GM18907 (cell line): ENCODE measurements around the gene METTL21C.
A peak's percentile ranks its signal among the peaks of the same experiment; 100 is the strongest.

Source experiments
- ATAC-seq: cut with Tn5 transposase; IDR thresholded peaks from one replicate; pipeline ENCODE4 v1.9.1; 2021; ENCODE audit warnings: mild to moderate bottlenecking, moderate library complexity; ENCODE audit not compliant: unreplicated experiment

METTL21C gene

DNA sequence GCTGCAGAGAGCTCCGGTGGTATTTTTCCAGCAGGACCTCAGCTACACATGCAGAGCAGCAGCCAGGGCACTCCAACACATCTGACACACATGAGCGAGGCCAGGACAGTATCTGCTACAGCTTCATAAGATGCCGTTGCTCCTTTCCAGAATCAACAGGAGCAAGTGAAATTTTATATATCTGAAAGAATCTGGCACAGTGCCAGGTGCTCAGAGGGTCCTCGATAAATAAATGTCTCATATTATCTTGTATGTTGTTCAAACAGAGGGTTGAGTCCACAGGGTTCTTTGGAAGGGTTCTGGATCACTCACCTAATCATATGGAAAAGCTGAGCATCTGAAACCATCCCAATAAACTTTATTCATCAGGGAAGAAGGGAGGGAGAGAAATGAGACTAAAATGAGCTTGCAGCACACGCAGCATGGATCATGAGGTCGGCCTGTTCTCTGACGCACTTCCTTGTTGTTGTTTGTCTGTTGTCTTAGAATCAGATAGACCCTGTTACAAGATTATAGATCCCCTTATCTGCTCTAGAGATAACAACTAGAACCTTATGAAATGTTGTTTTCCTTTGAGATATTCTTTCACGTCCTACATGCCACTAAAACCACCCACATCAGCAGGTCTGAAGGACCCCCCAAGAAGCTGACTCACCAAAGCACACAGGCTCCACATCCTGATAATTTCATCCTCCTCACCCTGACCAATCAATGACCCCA, 3.2 kb upstream of the METTL21C start:
- no peak for ATAC-seq

GRCh38 chr13:102697264-102697663, 2.4 kb upstream of the METTL21C start:
- ATAC-seq, result no peak

DNA sequence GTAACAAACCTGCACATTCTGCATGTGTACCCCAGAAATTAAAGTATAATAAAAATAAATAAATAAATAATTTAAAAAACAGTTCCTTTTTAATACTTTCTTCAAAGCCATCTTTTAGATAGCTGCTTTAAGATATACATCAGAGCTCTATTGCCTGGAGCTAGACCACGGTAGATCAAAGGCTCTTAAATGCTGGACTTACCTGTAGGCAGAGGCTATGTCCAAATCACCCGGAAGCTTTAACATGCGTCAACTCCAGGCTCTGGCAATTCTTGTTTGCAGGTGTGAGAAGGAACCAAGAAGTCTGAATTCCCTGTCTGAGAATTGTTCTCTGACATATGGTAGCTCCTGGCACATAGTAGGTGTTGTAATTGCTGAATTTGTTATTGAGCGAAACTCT, 1.6 kb upstream of the METTL21C start:
- ATAC-seq, result no peak

DNA sequence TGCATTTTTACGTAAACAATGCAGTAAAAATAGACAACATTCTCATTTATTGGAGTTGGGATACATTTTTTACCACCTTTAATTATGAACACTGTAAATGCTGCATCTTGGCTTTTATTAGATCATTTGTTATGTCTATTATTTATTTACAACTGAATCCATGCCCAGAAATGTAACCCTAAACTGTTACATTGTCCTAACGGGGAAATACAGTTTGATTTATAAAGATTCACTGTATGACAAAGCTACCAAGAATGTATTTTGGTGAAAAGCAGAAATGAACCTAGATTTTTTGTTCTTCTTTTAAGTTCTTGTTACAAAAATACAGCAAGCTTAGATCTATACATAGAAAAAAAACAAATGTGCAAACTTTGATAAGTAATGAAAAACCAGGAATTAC, 1.1 kb downstream of the METTL21C start:
- ATAC-seq, result no peak

GRCh38 chr13:102693250-102693649, 1.6 kb downstream of the METTL21C start:
- no peak for ATAC-seq

DNA sequence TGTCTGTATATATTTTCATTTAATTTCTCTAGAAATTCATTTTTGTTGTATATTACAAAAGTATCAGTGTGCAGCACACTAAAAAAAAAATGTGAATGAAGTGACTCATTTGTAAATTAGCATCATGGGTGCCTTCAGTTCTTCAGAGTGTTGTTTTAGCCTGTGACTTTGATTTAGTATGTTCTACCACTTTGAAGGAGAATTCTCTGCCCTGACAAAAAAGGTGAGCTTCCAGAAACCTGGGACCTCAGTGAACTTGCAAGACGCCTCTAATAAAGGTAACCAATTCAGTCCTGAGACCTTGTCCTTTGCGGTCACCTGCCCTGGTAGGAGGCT, 2.4 kb downstream of the METTL21C start:
- ATAC-seq, result no peak

GRCh38 chr13:102690883-102691282, 4.0 kb downstream of the METTL21C start:
- no peak for ATAC-seq

DNA sequence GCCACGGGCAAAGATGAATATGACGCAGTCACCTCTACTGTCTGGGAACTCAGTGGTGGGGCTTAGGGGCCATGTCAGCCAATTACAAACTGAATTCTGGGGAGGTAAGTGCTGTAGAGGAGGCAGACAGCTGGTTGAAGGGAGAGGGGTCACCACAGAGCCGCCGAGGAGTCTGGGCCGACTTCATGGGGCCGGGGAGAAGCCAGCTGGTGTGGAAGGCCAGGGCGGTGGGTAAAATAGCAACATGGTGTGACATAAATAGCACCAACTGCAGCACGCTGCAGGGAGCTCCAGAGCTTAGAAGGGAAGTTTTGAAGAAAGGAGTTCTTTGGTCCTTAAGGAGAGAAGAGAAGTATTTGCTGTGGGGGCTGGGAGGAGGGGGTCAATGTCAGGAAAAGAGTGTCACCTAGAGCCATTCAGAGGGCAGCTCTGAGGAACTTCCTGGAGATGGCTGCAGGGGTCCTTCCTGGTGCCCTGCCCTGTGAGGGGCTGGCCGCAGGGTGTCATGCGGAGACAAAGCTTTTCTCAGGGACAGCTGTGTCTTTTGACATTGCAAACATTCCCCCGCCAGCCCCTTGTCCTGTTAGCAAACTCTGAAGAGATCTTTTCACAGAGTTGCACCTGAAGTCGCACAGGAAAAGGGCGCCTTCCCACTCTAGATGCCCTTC, 6.4 kb downstream of the METTL21C start:
- no peak for ATAC-seq

DNA sequence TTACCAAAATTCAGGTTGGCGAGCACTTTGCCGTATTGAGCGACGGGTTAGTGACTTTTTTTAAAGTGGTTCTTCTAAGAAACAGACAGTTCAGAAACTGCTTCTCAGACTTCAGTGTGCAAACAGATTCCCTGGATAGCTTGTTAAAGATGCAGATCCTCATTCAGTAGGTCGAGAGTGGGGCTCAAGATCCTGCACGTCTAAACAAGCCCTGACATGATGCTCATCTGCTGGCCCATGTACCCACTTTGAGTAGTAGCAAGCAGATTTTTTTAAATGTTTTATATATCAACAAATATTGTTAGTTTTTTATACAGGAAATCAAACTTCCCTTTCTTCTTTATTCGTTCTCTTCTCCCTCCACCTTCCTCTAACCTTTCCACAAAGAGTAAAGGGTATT, 7.3 kb downstream of the METTL21C start:
- no peak for ATAC-seq

- ATAC-seq, result no peak
Measured at GRCh38 chr13:102686024-102686423, 8.8 kb downstream of the METTL21C start.

DNA sequence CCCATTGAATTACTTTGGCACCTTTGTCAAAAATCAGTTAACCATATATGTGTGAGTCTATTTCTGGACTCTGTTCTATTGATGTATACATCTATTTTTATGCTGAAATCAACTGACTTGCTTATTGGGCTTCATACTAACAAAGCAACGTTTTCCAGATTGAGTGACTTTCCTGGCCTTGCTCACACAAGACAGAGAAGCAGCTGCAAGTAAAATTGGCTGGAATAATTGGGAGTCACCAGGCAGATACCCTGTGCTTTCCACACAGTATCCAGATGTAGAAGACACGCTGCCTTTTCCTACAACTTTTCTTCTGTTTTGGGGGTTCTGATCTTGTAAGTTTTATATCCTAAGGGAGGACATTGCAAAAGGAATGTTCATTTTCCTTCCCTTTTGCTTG, 11.2 kb downstream of the METTL21C start:
- ATAC-seq, result no peak

DNA sequence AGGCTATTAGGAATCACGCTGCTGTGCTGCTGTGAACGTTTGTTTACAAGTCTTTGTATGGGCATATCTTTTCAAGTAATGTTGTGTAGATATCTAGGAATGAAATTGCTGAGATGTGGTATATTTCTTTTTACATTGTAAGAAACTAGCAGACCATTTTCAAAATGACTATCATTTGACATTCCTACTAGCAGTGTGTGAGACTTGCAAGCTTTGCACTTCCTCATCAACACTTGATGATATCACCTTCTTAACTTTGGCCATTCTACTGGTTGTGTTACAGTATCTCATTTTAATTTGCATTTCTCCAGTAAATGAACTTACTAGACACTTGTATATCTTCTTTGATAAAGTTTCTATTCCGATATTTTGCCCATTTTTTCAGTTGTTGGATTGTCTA, 12.1 kb downstream of the METTL21C start:
- ATAC-seq, result no peak

- ATAC-seq, result no peak
Measured at GRCh38 chr13:102682211-102682610, 12.6 kb downstream of the METTL21C start.

DNA sequence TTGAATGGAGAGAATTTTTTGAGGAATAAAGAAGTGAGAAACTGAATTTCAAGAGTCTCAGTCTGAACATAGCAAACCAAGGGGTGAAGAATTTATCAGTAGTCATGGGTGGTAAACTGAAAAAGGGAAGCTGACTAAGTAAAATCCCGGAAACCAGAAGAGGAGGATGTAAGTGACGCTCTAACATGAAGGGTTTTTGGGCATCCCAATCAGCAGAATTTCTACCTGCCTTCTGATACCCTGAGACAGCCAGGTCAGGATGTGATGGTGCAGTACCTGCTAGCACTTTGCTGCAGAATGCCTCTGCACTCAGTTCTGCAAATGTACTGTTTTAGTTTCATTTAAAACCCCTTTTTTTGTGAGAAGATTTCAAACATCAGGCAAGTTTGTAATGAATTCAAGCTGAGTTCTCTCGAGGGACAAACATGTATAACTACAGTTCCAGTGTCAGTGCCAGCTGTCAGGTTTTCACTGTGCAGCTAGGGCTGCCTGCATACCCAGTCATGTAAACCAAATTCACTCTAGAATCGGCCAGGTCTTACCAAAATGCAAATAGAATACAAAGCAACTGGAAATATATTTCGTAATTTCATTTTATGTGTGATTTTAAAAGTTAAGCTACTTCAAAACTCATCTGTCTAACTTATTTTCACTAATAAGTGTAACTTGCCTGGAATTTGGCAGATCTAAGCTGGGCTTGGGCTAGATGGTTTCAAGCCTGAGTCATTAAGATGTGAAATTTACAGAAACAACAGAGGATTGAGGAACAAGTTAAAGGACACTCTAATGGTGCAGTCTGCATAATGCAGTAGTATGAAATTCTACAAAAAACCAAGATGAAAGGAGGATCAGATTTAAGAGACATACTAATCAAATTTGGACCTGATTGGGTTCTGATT, 13.8 kb downstream of the METTL21C start:
- ATAC-seq, result peak; percentile 49

DNA sequence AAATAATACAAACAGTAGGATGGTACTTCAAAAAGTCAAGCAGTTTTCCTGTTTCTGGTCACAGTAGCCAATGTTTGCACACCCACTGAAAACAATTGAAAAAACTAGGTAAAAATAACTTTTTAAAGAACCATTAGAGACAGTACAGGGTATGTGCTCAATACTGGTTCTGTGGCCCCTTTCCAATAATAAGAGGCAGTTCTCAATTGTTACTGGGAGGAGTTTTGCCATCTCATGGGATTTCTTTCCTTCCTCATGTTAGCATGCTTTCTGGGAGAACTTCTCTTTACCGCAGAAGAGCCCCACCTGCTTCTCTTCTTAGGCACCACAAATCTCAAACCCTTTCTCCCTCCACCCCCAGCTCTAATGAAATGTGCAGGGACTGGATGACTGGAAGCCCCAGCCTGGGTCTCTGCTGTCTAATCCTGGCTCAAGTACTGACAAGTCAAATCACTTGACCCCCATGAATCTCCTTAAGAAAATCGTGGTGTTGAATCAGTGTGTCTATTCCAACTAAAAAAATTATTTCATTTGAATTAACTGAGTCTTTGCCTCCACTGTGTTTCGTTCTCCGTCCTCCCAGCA, 14.6 kb downstream of the METTL21C start:
- no peak for ATAC-seq

- no peak for ATAC-seq
Measured at GRCh38 chr13:102679449-102680132, 15.3 kb downstream of the METTL21C start.

DNA sequence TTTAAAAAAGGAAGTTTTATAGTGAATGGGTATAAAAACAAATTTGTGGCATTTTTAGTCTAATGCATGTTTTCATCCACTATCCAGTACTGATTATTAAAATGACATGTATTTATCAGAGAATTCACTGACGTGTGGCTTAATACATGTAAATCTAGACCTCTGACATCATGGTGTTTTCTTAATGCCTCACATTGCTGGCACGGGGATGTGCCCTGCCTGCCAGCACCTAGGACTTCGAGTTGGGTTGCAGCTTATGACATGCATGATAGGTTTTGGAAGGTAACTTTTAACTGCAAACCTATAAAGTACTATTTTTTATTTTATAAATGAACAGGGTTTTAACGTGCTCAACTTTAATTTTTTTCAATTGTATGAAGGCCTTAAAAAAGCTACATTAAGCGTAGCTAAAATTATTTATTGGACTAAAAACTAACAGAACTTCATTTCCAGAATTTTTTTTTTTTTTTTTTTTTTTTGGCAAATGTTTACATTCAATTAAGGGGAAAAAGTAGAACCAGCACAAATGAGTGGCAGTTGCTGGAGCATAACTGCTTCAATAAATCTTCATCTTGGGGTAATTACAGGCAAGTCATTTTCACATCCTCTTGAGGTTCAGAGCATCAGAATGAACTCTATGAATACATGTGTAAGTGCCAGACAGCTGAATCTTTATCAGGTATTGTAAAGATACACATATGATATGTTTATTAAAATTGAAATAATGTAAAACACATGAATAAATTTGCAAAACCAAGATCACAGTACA, 16.3 kb downstream of the METTL21C start:
- ATAC-seq, result no peak

DNA sequence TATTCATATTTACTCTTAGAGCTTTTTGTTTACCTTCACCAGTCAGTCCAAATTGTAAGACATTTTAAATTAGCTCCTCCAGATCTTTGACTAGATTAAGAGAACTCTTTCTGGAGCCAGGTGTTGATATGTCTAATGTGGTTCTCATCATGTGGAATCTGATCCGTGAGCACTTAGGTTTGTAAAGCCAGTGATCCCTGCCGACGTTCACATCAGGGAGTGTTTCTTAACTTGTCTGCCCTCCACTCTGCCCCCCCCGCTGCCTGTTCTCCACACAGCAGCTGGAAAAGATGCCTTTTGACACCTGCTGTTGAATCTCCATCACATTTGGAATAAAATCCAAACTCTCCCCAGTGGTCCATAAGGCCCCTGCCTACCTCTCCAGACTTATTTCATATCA, 17.7 kb downstream of the METTL21C start:
- no peak for ATAC-seq

DNA sequence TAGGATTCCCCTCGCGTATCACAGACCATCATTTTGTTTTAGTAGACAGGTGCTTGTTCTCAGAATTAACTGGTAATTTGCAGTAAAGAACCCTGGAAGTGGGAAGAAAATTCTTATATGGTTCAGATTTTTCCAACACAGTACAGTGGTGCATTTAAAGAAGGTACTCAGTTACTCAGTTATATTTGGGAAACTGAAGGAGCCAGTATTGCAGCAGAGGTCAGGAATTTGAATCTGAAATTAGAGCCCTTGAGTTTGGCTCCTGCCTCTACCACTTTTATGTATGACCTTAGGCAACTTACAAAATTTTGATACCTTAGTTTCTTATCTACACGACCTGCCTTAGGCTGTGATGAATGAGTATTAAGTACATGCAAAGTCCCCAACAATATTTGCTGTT, 19.7 kb downstream of the METTL21C start:
- no peak for ATAC-seq

DNA sequence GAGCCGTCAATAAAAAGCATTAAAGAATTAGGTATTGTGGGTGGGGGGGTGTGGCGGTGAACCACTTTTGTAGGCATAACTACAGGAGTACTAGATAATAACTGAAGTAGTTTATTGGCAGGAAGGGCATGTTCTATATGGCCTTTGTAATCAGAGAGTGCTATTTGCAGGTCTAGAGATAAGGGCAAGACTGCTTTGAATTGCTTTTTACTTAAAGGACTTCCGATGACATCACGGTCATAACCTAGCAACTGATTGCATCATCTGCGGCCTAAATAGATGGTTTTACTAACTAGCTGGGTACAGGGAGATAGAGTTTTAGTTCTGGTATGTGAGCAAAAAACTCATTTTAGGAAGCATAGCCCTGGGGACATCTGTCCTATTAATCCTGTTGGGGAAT, 24.7 kb downstream of the METTL21C start:
- ATAC-seq, result no peak
